Umbilical cord (tissue), 2 donors: Measurements from ENCODE around the gene WDR59. TPM values are rescaled to one million over a fixed set of nuclear protein-coding genes. Genes with fewer than 3 reads are reported as not detected.
"Not testable (repeated sequence)": the region's sequence is repeated elsewhere in the genome, so short reads cannot be mapped to it uniquely, and the experiment has no call there.

Experiments
- DNase-seq: peaks from one replicate; pipeline ENCODE4 v3.0.0-alpha.2; 2015; ENCODE audit warnings: low spot score
- total RNA-seq: library from RNA; depleted of rRNA; stranded (reverse); fragments of >200 nt; gene quantifications from one replicate; pipeline ENCODE4 v1.2.3, GENCODE V29; 2014; ENCODE audit warnings: low replicate concordance; ENCODE audit not compliant: insufficient read depth

WDR59 gene
- 94.4 TPM for total RNA-seq

- peak; percentile 100 for DNase-seq
These were observed at the start of gene WDR59 for GRCh38 chr16:74984529-74985296. Gene WDR59, minus strand, starts transcription at chr16:74985123. Its CDS starts 106 bp downstream, at chr16:74985017.

GRCh38 chr16:75032655-75033054 lies 47.7 kb upstream of the WDR59 start:
- DNase-seq = no peak

- no peak for DNase-seq
These were observed 44.9 kb upstream of the WDR59 start for GRCh38 chr16:75029854-75030253.

GRCh38 chr16:75028544-75029135 lies 43.7 kb upstream of the WDR59 start:
- DNase-seq = peak; percentile 62

GRCh38 chr16:75027520-75028300 lies 42.8 kb upstream of the WDR59 start:
- DNase-seq = peak; percentile 43

GRCh38 chr16:75026892-75027391 lies 42.0 kb upstream of the WDR59 start:
- no peak for DNase-seq

GRCh38 chr16:75026239-75026891 lies 41.4 kb upstream of the WDR59 start:
- DNase-seq = peak; percentile 94

GRCh38 chr16:75025761-75026160 lies 40.8 kb upstream of the WDR59 start:
- no peak for DNase-seq

- DNase-seq = no peak
These were observed 39.7 kb upstream of the WDR59 start for GRCh38 chr16:75024594-75024993.

GRCh38 chr16:75024182-75024581 lies 39.3 kb upstream of the WDR59 start:
- DNase-seq = no peak

- no peak for DNase-seq
These were observed 38.1 kb upstream of the WDR59 start for GRCh38 chr16:75023009-75023408.

GRCh38 chr16:75022567-75022966 lies 37.6 kb upstream of the WDR59 start:
- DNase-seq = no peak

- no peak for DNase-seq
These were observed 36.5 kb upstream of the WDR59 start for GRCh38 chr16:75021410-75021809.

GRCh38 chr16:75019586-75019985 lies 34.7 kb upstream of the WDR59 start:
- no peak for DNase-seq

GRCh38 chr16:75019007-75019406 lies 34.1 kb upstream of the WDR59 start:
- no peak for DNase-seq

GRCh38 chr16:75017670-75018525 lies 33.0 kb upstream of the WDR59 start:
- DNase-seq = no peak

- DNase-seq = not testable (repeated sequence)
These were observed 31.6 kb upstream of the WDR59 start for GRCh38 chr16:75016451-75017081.

- no peak for DNase-seq
These were observed 29.4 kb upstream of the WDR59 start for GRCh38 chr16:75014318-75014717.

- not testable (repeated sequence) for DNase-seq
These were observed 28.2 kb upstream of the WDR59 start for GRCh38 chr16:75013123-75013522.

- peak; percentile 43 for DNase-seq
These were observed 27.6 kb upstream of the WDR59 start for GRCh38 chr16:75012380-75013081.
